Peyer's patch (tissue), 4 donors: Measurements from ENCODE around the gene MAT2A.

Experiments
- POLR2A ChIP-seq, 2 donors: fragments of 450-650 bp; IDR thresholded peaks; one replicate each; pipeline ENCODE4 v1.5.1; 2017; ENCODE audit warnings: antibody characterized with exemption in 2 of 2, mild to moderate bottlenecking in 2 of 2, moderate library complexity in 2 of 2
- TF ChIP-seq, protein P1 (sequence below), 6 experiments: fragments of 450-650 bp in 4 of 6; fragments of 200-600 bp in 2 of 6; sonication (generic) in 1 of 6; IDR thresholded peaks; one replicate each; pipeline ENCODE4 v1.5.1; 2017 to 2019; ENCODE audit warnings: antibody characterized with exemption in 6 of 6, mild to moderate bottlenecking in 3 of 6, moderate library complexity in 1 of 6

DNA sequence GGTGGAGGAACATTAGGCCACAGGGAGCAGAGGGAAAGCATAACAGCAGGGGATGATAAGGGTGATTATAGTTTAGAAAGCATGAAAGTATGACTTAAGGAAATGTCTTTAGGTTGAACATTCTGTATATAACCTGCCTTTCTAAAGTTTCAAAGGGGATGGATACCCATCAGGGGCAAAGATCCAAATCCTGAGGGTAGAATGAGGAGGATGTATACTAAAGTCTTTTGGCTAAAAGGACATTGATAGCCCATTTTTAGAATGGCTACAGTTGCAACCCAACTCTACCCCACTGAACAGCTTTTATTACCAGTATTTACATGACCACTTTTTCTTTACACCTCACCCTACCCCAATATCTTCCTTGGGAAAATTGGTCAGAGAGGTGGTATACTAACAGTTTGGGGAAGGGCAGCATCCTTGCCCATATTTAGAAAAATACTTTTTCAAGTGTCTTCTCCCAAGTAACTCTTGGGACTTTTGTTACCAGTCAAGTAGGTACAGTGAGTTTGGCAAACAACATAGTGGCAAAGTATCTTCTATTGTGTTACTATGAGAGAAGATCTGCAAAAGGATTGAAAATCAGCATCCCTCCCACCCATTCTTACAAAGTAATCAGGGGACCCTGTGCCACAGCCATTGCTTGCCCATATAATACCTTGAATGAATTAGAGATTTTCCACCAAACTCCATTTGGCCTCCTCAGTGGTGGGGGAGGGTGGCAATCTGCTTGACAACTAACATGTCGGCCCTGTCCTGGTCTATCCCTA lies 8.3 kb downstream of the MAT2A start:
- TF ChIP-seq POLR2A (IDR thresholded peaks at IDR 0.05), result no peak
- TF ChIP-seq, protein P1, sequence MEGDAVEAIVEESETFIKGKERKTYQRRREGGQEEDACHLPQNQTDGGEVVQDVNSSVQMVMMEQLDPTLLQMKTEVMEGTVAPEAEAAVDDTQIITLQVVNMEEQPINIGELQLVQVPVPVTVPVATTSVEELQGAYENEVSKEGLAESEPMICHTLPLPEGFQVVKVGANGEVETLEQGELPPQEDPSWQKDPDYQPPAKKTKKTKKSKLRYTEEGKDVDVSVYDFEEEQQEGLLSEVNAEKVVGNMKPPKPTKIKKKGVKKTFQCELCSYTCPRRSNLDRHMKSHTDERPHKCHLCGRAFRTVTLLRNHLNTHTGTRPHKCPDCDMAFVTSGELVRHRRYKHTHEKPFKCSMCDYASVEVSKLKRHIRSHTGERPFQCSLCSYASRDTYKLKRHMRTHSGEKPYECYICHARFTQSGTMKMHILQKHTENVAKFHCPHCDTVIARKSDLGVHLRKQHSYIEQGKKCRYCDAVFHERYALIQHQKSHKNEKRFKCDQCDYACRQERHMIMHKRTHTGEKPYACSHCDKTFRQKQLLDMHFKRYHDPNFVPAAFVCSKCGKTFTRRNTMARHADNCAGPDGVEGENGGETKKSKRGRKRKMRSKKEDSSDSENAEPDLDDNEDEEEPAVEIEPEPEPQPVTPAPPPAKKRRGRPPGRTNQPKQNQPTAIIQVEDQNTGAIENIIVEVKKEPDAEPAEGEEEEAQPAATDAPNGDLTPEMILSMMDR (IDR thresholded peaks at IDR 0.05), result no peak
